GM18520 (cell line): ENCODE results near the gene MTHFD2.
A peak's percentile ranks its signal among the peaks of the same experiment; 100 is the strongest.
"Not testable (repeated sequence)": the region's sequence is repeated elsewhere in the genome, so short reads cannot be mapped to it uniquely, and the experiment has no call there.

Source experiments
- ATAC-seq: cut with Tn5 transposase; IDR thresholded peaks from one replicate; pipeline ENCODE4 v1.9.1; 2021; ENCODE audit not compliant: unreplicated experiment

The MTHFD2 gene

GRCh38 chr2:74198461-74199274, at the start of gene MTHFD2:
MTHFD2 (plus strand) TSS chr2:74198615; CDS start chr2:74198642, 27 bp downstream.
- ATAC-seq: peak; percentile 84

GRCh38 chr2:74149247-74149525, 49.2 kb upstream of the MTHFD2 start:
- ATAC-seq: no peak

- ATAC-seq: no peak
These were observed 48.7 kb upstream of the MTHFD2 start for GRCh38 chr2:74149570-74150319.

- no peak for ATAC-seq
These were observed 45.5 kb upstream of the MTHFD2 start for GRCh38 chr2:74152954-74153353.

GRCh38 chr2:74155830-74156229, 42.6 kb upstream of the MTHFD2 start:
- ATAC-seq: no peak

GRCh38 chr2:74162951-74163350, 35.5 kb upstream of the MTHFD2 start:
- ATAC-seq: no peak

- no peak for ATAC-seq
These were observed 33.7 kb upstream of the MTHFD2 start for GRCh38 chr2:74164761-74165160.

- ATAC-seq: no peak
These were observed 29.7 kb upstream of the MTHFD2 start for GRCh38 chr2:74168739-74169138.

GRCh38 chr2:74174909-74175308, 23.5 kb upstream of the MTHFD2 start:
- no peak for ATAC-seq

- no peak for ATAC-seq
These were observed 20.7 kb upstream of the MTHFD2 start for GRCh38 chr2:74177696-74178095.

- ATAC-seq: peak; percentile 70
These were observed 20.0 kb upstream of the MTHFD2 start, which contains the start of gene MOB1A for GRCh38 chr2:74178211-74179062. MOB1A (minus strand) TSS chr2:74178879; CDS start chr2:74178674, 205 bp downstream.

GRCh38 chr2:74179063-74179865, 19.2 kb upstream of the MTHFD2 start:
- ATAC-seq: no peak

GRCh38 chr2:74181739-74182138, 16.7 kb upstream of the MTHFD2 start:
- no peak for ATAC-seq

- ATAC-seq: no peak
These were observed 14.5 kb upstream of the MTHFD2 start for GRCh38 chr2:74183878-74184277.

GRCh38 chr2:74186038-74186437, 12.4 kb upstream of the MTHFD2 start:
- ATAC-seq: peak; percentile 73

- ATAC-seq: not testable (repeated sequence)
These were observed 11.7 kb upstream of the MTHFD2 start for GRCh38 chr2:74186706-74187105.

- ATAC-seq: no peak
These were observed 10.3 kb upstream of the MTHFD2 start for GRCh38 chr2:74188018-74188601.

GRCh38 chr2:74188696-74189095, 9.7 kb upstream of the MTHFD2 start:
- ATAC-seq: no peak

- no peak for ATAC-seq
These were observed 6.6 kb upstream of the MTHFD2 start for GRCh38 chr2:74191596-74192380.
